ENCODE results near the gene FBXO44.

DNA sequence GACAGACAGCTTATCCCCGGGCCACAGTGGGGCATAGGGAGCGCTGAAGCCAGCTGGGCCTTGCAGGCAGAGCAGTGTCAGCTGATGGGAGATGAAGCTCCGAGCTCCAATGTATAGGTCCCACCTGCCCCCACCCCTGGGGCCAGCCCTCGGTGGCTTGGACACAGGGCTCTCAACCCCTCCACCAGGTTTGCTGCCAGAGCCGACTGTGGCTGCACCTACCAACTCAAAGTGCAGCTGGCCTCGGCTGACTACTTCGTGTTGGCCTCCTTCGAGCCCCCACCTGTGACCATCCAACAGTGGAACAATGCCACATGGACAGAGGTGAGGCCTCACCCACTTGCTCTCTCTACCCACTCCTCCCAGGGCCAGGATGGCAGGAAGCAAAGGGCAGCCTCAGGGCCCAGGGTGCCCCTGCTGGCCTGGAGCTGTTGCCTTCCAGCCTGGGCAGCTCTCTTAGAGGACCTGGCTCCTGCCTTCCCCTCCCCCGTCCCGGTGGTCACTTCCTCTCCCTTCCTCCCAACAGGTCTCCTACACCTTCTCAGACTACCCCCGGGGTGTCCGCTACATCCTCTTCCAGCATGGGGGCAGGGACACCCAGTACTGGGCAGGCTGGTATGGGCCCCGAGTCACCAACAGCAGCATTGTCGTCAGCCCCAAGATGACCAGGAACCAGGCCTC is 18.6 kb downstream of the FBXO44 start:
- TF ChIP-seq POLR2AphosphoS5 (IDR thresholded peaks at IDR 0.05): no peak
- TF ChIP-seq, protein P1, sequence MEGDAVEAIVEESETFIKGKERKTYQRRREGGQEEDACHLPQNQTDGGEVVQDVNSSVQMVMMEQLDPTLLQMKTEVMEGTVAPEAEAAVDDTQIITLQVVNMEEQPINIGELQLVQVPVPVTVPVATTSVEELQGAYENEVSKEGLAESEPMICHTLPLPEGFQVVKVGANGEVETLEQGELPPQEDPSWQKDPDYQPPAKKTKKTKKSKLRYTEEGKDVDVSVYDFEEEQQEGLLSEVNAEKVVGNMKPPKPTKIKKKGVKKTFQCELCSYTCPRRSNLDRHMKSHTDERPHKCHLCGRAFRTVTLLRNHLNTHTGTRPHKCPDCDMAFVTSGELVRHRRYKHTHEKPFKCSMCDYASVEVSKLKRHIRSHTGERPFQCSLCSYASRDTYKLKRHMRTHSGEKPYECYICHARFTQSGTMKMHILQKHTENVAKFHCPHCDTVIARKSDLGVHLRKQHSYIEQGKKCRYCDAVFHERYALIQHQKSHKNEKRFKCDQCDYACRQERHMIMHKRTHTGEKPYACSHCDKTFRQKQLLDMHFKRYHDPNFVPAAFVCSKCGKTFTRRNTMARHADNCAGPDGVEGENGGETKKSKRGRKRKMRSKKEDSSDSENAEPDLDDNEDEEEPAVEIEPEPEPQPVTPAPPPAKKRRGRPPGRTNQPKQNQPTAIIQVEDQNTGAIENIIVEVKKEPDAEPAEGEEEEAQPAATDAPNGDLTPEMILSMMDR (IDR thresholded peaks at IDR 0.05): no peak

All from breast epithelium (tissue), 3 donors.